ENCODE measurements around the gene HLA-DOB.
"Not testable (repeated sequence)": the region's sequence is repeated elsewhere in the genome, so short reads cannot be mapped to it uniquely, and the experiment has no call there.

HLA-DOB gene

DNA sequence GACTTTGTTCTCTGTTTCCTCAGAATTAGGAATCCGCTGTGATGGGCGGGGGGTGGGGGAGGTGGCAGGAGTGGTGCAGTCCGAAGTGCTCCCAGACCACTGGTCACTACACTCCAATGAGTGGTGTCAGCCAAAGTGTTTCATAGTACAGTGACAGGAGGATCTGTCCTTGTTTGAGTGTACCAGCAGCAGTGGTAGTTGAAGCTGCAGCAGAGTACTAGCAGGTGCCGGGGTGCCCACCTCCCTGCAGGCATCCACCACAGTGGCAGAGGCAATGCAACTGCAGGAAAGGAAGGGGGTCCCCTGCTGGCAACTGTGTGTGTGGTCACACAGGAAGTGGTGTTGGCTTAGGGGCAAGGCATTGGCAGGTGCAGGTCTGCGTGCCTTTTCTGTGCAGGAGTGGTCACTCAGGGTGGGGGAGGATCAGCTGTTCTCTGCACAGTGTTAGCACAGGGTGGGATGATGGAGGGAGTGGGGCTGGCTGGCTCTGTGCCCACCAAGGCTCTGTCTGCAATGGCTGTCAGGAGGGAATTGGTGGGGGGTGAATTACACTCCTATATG, 9.7 kb downstream of the HLA-DOB start:
- DNase-seq: no peak

DNA sequence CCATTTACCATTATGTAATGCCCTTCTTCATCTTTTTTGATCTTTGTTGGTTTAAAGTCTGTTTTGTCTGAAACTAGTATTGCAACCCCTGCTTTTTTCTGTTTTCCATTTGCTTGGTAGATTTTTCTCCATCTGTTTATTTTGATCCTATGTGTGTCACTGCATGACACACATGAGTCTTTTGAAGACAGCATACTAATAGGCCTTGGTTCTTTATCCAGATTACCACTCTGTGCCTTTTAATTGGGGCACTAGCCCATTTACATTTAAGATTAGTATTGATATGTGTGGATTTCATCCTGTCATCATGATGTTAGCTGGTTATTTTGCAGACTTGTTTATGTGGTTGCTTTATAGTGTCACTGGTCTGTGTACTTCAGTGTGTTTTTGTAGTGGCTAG, 11.4 kb downstream of the HLA-DOB start:
- not testable (repeated sequence) for DNase-seq

DNA sequence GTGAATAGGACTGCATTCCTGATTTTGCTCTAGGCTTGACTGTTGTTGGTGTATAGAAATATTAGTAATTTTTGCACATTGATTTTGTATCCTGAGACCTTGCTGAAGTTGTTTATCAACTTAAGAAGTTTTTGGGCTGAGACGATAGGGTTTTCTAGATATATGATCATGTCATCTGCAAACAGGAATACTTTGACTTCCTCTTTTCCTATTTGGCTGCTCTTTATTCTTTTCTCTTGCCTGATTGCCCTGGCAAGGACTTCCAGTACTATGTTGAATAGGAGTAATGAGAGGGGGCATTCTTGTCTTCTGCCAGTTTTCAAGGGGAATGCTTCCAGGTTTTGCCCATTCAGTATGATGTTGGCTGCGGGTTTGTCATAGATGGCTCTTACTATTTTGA, 13.4 kb downstream of the HLA-DOB start:
- no peak for DNase-seq

DNA sequence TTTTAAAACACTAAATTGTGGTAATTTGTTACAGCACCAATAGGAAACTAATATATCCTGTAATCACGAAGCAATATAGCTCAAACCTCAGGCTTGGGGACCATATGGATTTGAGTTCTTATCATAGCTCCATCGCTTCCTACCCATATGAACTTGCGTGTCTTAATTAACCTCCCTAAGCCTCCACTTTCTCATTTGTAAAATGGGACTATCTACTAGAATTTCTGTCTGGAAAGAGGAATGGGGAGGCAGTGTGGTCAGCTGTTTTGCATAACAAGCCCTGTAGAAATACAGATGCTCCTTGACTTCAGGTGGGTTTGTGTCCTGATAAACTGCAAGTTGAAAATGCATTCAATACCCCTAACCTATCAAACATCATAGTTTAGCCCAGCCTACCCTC, 17.1 kb downstream of the HLA-DOB start:
- DNase-seq: no peak

DNA sequence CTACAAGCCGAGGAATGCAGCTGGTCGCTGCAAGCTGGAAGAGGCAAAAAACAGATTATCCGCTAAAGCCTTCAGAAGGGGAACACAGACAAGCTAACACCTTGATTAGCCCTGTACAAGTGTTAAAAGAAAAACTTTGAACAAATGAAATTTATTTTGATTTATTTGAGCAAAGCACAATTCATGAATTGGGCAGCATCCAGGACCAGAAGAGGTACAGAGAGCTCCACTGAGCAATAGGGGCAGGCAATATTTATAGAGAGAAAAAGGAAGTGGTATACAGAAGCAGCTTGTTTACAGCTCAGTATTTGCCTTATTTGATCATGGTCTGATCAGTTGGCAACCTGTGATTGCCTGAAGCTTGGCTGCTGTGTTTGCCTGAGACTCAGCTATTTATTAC, 17.6 kb downstream of the HLA-DOB start:
- no peak for DNase-seq

DNA sequence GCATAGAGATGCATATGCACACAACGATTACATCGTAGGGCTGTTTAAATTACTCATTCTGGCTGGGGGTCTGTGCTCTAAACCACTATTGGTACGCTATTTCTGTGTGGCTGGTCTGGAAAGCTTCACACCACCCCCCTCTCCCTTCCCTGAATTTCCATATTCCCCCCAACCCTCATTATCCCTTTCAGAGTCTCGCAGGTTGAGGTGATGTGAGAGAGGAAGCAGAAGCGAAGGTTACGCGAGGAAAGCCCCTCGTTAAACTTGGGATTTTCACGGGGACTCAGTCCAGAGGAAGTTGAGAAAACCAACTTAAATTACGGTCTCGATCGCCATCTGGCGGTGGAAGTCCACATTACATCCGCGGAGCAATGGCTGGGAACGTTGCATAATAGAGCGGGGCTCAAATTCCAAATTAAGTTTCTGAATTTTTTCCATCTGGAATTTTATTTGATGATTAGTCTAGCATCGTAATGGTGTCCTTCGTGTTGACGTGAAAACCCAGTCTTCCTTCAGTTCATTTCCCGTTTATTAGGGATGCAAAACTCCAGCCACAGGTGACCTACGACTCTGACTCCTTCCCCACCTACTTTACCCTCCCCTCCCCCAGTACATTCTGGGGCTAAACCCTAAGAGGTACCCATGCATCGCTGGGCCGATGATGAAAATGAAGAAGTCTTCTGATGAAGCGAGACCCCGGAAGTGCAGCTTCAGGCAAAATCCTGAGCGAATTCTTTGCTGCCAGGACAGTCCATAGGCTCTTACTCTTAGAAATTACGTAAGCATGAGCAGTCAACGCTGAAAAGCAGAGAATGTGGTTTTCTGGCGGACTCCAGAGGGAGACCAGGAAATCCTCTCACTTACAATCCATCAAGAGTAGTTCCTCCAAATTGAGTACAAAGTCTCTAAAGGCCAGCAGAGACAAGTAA, 19.7 kb downstream of the HLA-DOB start:
- peak; percentile 23 to 81 (median 67) for DNase-seq

DNA sequence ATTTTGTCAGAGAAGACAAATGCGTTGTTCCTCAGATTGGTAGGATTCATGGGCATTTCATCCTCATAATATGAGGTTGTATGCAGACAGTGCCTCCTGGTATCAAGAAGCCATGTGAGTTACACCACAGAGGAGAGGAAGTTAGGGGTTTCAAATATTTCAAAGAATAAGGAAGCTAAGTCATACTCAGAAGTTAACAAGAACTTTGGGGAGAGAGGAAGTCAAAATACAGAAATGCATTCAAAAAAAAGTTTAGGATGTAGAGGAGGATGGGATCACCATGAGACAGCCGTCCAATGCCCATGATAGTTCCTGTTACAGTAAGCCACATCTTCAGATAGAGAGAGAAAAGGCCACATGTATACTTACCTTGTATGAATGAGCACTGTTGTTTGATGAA, 22.3 kb downstream of the HLA-DOB start:
- peak in 1 of 6 experiments; percentile 8 for DNase-seq

DNA sequence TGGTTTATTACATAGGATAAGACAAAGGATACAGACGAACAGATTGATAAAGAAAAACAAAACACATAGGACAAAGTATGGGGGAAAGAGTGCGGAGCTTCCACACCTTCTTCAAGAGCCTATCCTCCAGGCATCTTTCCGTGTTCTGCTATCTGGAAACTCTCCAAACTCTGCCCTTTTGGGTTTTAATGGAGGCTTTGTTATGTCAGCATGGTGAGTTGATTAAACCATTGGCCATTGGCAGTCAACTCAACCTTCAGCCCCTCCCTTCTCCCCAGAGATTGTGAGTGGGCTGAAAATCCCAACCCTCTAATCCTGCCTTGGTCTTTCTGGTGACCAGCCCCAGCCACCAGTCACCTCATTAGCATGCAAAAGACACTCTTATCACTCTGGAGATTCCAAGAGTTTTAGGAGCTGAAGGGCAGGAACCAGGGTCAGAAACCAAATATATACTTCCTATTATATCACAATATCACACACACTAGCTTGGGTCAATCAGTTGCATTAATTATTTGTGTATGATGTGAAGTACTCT, 23.8 kb downstream of the HLA-DOB start:
- DNase-seq: no peak

DNA sequence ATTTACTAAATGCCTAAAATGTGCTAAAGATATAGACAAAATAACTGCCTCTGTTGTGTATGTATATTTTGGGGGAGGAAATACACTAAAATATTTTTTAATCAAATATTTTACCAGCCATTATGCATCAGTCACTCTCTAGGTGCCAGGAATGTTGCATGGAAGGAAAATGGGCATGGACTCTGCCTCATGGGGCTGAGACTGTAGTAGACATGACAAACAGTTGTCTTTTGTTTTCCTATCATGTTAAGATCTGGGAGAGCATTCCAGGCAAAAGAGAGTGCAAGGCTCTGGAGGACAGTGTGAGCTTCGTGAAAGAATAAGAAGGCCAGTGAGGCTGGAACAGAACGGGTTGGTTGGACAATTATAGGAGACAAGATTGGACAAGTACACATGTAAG, 26.5 kb downstream of the HLA-DOB start:
- no peak for DNase-seq

DNA sequence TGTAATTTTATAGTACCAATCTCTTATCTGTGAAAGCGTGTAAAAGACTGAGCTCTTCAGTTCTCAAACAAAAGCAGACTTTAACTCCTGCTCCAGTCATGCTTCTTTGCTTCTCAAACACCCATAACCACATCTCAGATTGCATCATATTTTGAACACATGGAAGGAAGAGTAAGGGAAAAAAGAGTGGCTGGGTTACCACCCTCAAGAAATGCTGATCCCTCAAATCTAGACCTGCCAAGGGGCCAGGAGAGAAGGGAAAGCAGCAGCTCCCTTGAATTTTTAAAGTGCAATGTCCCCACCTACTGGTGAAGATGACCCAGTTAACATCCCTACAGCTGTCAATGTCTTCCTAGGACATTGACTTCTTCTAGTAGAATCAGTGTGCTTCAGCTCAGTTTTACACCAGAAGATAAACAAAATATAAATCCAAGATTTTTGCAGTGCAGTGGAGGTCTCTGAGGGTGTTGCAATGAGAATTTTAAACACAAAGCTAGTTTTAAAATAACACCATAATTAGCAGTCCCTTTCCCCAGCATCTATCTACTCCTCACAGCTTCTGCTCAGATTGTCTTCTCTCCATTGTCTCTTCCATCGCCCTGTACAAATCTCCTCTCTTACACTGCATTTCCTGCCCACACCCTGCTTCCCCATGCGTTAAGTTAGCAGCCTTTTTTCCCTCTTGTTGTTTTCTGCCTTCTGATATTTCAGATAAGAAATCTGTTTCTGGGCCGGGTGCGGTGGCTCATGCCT, 30.8 kb downstream of the HLA-DOB start:
- peak in 3 of 6 experiments; percentile 3 to 47 (median 30) for DNase-seq

DNA sequence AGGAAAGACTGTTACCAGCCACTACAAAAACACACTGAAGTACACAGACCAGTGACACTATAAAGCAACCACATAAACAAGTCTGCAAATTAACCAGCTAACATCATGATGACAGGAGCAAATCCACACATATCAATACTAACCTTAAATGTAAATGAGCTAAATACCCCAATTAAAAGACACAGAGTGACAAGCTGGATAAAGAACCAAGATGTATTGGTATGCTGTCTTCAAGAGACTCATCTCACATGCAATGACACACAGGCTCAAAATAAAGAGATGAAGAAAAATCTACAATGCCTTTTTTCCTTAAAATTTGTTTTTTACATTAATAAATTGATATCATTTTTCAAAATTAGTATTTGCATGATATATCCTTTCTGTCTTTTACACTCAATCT, 33.9 kb downstream of the HLA-DOB start:
- not testable (repeated sequence) for DNase-seq

DNA sequence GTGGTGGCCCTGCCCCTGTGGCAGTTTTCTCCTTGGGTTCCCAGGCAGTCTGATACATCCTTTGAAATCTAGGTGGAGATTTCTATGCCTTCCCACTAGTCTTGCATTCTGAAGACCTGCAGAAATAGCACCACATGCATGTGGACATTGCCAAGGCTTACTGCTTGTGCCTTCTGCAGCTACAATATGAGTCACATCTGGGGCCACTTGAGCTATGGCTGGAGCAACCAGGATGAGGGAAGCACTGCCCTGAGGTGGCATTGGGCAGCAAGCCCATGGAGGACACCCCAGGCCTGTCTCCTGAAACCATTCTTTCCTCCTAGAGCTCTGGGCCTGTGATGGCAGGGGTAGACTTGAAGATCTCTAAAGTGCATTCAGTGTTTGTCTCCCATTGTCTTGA, 37.8 kb downstream of the HLA-DOB start:
- no peak for DNase-seq

DNA sequence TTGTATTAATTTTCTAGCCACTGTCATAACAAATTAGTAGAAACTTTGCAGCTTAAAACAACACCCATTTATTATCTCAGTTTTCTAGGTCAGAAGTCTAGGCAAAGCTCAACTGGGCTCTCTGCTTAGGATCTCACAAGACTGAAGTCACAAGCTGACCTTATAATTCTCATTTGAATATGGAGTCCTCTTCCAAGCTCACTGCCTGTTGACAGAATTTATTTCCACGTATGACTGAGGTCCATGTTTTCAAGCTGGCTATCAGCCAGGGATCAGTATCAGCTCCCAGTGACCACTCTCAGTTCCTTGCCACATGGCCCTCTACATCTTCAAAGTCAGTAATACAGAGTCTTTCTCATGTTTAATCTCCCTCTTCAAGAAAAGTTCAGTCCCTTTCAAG, 41.7 kb downstream of the HLA-DOB start:
- no peak for DNase-seq

DNA sequence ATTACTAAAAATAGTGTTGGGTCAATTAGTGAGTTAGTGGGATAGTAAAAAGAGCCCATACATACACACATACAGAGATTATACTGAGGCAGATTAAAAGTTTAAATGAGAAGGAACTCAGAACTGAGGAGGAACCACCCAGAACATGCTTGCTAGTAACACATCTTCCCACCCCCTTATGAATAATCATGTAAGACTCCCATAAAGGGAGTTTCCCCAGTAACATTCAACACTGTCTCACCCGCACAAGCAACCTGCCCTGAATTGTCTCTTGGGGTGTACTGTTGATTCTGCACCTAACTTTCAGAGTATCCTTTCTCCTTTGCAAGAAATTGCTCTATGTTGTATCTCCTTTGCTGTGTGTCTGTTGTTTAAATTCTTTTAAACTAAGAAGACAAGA, 42.4 kb downstream of the HLA-DOB start:
- no peak for DNase-seq

DNA sequence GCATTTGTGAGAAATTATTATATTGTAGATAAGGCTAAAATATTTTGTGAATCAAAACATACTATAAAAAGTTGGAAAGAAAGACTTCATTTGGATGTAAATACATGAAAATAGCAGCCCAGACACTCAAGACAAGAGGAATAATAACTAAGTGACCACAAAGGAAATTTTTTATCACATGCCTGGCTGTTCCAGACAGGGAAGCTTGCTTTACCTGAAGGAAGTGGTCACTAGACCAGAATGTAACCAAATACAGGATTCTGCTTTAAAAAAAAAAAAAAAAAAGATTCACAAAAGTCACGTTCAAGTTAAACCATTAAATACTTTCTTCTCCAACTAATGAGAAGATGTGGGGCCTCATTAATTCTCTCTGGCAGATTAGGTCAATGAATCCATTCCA, 44.1 kb downstream of the HLA-DOB start:
- DNase-seq: no peak

DNA sequence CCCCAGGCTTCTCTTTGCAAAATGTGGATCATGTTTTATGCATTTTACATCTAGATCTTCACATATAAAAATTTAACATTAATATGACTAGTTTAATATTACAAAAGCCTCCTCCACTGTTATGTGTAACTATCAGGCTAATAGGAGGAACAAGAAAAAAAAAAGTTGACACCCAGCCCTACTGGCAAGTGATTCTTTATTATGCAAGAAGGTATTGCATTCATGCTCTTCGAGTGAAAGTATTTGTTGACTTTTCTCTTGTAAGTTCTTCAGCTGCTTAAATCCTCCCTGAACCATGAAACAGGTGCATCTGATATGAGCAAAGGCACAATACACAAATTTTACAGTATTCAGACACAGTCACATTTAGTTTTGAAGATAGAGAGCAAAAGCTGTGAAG, 52.8 kb downstream of the HLA-DOB start:
- no peak for DNase-seq

DNA sequence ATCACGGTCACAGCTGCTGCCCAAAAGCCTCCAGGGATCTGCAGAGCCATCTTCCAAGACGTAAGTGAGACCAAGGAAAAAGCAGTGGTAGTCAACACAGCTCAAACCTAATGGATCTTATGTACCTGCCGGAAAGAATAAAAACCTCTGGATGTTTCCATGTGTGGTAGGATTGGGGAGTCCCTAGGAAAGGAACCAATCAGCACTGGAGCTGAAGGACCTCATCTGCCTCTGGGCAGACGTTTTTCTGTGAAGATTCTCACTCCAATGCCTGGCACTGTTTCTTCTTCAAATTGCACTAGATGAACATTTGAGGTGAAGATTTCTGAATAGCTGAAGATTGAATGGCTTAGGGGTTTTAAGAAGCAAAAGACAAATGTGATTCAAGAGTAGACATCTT, 53.4 kb downstream of the HLA-DOB start, which contains the start of gene HLA-DQB2:
HLA-DQB2 (minus strand) TSS at position 112 of the 400 bp plus-strand sequence; CDS start at position 50, 62 bp downstream.
- DNase-seq: no peak

All from stimulated activated naive CD4-positive, alpha-beta T cell (primary cell).